Thyroid gland (tissue), 4 donors: Measurements from ENCODE around the gene MARK4.

Source experiments
- POLR2A ChIP-seq, 2 donors: fragments of 450-650 bp; IDR thresholded peaks; one replicate each; pipeline ENCODE4 v1.6.1; 2017; ENCODE audit warnings: antibody characterized with exemption in 2 of 2, mild to moderate bottlenecking in 2 of 2, moderate library complexity in 1 of 2
- TF ChIP-seq, protein P1 (sequence below), 6 experiments: fragments of 200-600 bp in 3 of 6; fragments of 450-650 bp in 3 of 6; sonication (generic) in 3 of 6; IDR thresholded peaks; one replicate each; pipeline ENCODE4 v1.5.1; 2016 to 2019; ENCODE audit warnings: antibody characterized with exemption in 6 of 6, mild to moderate bottlenecking in 2 of 6, inconsistent platforms in 1 of 6, moderate library complexity in 1 of 6

DNA sequence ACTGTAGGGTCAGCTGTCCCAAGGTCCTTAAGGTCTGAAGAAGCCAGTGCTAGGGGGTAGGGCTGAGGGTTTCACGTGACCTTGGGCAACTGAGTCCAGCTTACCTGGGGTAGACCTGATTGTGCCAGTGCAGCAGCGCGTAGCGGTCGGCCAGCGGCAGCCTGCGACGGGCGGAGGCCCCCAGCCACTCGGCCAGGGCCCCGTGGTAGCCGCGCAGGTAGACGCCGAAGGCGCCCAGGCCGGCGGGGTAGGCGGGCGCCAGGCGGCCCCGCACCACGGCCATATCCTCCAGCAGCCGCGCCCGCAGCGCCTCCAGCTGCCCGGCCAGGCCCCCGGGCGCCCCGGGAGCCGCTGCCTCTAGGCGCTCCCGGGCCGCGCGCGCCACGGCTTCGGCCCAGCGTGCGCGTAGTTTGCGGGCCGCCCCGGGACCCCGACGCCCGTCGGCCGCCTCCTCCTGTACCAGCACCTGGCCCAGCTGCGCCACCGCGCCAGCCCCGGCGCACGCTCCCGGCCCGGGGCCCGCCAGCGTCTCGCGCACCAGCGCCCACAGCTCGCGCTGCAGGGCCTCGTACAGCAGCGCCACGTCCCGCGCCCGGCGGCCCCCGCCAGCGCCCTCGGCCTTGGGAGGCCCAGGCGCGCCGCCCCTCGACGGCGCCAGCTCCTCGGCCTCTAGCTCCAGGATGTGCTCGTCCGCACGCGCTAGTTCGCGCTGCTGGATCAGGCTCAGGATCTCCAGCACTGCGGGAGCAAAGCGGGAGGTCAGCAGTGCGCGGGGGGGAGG lies 16.8 kb upstream of the MARK4 start:
- TF ChIP-seq, protein P1, sequence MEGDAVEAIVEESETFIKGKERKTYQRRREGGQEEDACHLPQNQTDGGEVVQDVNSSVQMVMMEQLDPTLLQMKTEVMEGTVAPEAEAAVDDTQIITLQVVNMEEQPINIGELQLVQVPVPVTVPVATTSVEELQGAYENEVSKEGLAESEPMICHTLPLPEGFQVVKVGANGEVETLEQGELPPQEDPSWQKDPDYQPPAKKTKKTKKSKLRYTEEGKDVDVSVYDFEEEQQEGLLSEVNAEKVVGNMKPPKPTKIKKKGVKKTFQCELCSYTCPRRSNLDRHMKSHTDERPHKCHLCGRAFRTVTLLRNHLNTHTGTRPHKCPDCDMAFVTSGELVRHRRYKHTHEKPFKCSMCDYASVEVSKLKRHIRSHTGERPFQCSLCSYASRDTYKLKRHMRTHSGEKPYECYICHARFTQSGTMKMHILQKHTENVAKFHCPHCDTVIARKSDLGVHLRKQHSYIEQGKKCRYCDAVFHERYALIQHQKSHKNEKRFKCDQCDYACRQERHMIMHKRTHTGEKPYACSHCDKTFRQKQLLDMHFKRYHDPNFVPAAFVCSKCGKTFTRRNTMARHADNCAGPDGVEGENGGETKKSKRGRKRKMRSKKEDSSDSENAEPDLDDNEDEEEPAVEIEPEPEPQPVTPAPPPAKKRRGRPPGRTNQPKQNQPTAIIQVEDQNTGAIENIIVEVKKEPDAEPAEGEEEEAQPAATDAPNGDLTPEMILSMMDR (IDR thresholded peaks at IDR 0.05), result no peak
- TF ChIP-seq POLR2A (IDR thresholded peaks at IDR 0.05), result no peak
